Panc1 (cell line): ENCODE measurements around the gene IRF2BP2. TPM values are rescaled to one million over a fixed set of nuclear protein-coding genes. Genes with fewer than 3 reads are reported as not detected.

Experiments used
- ATAC-seq: fragments of 200-7000 bp; cut with Tn5 transposase; 2 replicates; pipeline ENCODE4 v1.9.1; 2020; ENCODE audit warnings: mild to moderate bottlenecking, moderate library complexity
- BruUV-seq: library from RNA; stranded (reverse); fragments of 400-500 nt; replicated peaks from 2 replicates; lab custom pipeline; 2021; lab: Mats Ljungman, UMichigan
- CTCF ChIA-PET: fragments of 300-600 bp; sonication (Branson Sonifier 250); formaldehyde crosslinking; loops from one replicate; lab custom pipeline; 2022; ENCODE audit warnings: antibody characterized with exemption; lab: Charles Lee
- POLR2A ChIA-PET: fragments of 300-600 bp; sonication (Branson Sonifier 250); formaldehyde crosslinking; loops from one replicate; lab custom pipeline; 2022; ENCODE audit warnings: antibody characterized with exemption; lab: Charles Lee
- DNase-seq: peaks from one replicate; pipeline ENCODE4 v3.0.0-alpha.2; 2010; ENCODE audit warnings: low read depth, low spot score
- H3K27ac ChIP-seq: 2 replicates; pipeline ENCODE4 v1.5.1; 2011; ENCODE audit warnings: mild to moderate bottlenecking, low read length, inconsistent platforms
- H3K27me3 ChIP-seq: fragments of 200-500 bp; sonication (Bioruptor generic); 2 replicates; pipeline ENCODE4 v1.6.0; 2014; ENCODE audit warnings: low read length, inconsistent platforms; ENCODE audit not compliant: control insufficient read depth, insufficient read depth
- H3K36me3 ChIP-seq: fragments of 200-500 bp; sonication (Bioruptor generic); 2 replicates; pipeline ENCODE4 v1.5.1; 2014; ENCODE audit warnings: inconsistent platforms, mild to moderate bottlenecking, low read length, moderate library complexity; ENCODE audit not compliant: control insufficient read depth, insufficient read depth
- H3K4me1 ChIP-seq: 2 replicates; pipeline ENCODE4 v1.5.1; 2011; ENCODE audit warnings: inconsistent platforms, mild to moderate bottlenecking, low read length, moderate library complexity; ENCODE audit not compliant: control insufficient read depth, insufficient read depth
- H3K4me3 ChIP-seq, 2 experiments: 2 replicates each; pipeline ENCODE4 v1.5.1; 2011 to 2012; ENCODE audit warnings: low read depth in 2 of 2, low read length in 2 of 2, mild to moderate bottlenecking in 2 of 2, inconsistent platforms in 1 of 2, moderate library complexity in 1 of 2
- H3K9me3 ChIP-seq: fragments of 200-500 bp; sonication (Bioruptor generic); 2 replicates; pipeline ENCODE4 v1.5.1; 2014; ENCODE audit warnings: low read depth, mild to moderate bottlenecking, inconsistent platforms, low read length, moderate library complexity; ENCODE audit not compliant: control insufficient read depth, insufficient read depth
- POLR2AphosphoS5 ChIP-seq: IDR thresholded peaks from 2 replicates; pipeline ENCODE4 v1.6.1; 2012; ENCODE audit warnings: mild to moderate bottlenecking, low read depth, low read length, moderate library complexity
- SIN3A ChIP-seq: IDR thresholded peaks from 2 replicates; pipeline ENCODE4 v1.6.1; 2012; ENCODE audit warnings: low read depth, mild to moderate bottlenecking, low read length, moderate library complexity, borderline replicate concordance; ENCODE audit not compliant: insufficient read depth
- TCF7L2 ChIP-seq: IDR thresholded peaks from 2 replicates; pipeline ENCODE4 v1.6.1; 2011; ENCODE audit warnings: mild to moderate bottlenecking, low read depth, low read length, inconsistent platforms
- in situ Hi-C: cut with HindIII; loops from 2 replicates; pipeline ENCODE4 v1.10.0; 2016; ENCODE audit warnings: low sequenced_read_pairs, low pct_unique_long_range_greater_than_20kb
- intact Hi-C: fragments of 100-400 bp; cut with micrococcal nuclease; formaldehyde crosslinking; loops from one replicate; pipeline ENCODE4 v1.10.0; 2022; ENCODE audit not compliant: unreplicated experiment
- total RNA-seq: library from RNA; stranded (reverse); gene quantifications from one replicate; pipeline ENCODE4 v1.2.1, GENCODE V29; 2021; ENCODE audit not compliant: unreplicated experiment
- TF ChIP-seq, protein P1 (sequence below), 2 experiments: IDR thresholded peaks; 2 replicates each; pipeline ENCODE4 v1.6.1; 2011 to 2012; ENCODE audit warnings: low read depth in 2 of 2, control low read depth in 1 of 2, low read length in 1 of 2, mild to moderate bottlenecking in 1 of 2, moderate library complexity in 1 of 2; ENCODE audit not compliant: insufficient read depth in 1 of 2
- TF ChIP-seq, protein P2 (sequence below): fragments of 450-650 bp; IDR thresholded peaks from 2 replicates; pipeline ENCODE4 v1.5.1; 2017; ENCODE audit warnings: mild to moderate bottlenecking

IRF2BP2 gene
- total RNA-seq, 1 experiment from 2014 or later: 187 TPM

DNA sequence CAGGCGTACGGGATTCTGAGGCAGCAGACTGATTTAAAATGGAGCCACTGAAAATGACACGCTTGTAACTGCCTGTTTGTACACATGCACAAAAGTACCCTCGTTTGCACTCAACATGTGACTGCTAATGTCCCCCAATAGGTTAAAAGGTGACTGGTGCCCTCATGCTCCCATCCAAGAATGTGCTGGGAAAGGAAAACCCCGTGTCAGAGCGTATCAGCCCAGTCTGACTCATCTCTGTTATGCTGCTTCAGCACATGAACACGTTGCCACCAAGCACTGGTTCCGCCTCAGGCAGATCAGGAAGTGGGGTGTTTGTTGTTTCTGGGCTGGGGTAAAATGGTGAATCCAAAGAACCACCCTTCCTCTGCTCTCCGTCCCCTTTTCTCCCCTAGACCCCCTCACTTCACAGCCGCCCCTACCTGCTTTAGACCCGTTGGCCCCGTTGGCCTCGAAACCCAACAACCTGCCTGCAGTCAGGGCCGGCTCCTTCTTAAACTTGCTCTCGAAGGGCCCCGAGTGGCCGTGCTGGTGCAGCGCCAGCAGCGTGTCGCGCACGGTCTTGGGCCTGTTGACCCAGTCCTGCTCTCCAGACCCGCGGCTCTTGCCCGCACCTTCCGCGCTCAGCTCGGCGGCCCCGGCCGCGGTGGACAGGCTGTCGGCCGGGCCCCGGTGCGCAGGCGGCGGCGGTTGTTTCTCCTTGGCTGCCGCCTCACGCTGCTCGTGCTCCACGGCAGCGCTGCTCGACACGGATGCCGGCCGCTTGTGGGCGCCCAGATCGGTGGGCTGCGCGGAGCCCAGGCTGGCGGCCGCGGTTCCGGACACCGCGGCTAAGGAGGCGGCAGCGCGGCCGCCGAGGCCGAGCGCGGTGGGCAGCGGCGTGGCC is 1.7 kb downstream of the IRF2BP2 start:
- intact Hi-C loops: no loop called here
- Histone ChIP-seq H3K4me3 (peak overlapping the region; percentile 96 to 100), H3K4me1 (peaks cover 25% of the 10 kb centered on the region), H3K27ac (peak overlapping the region; percentile 99), H3K27me3 (no peaks in the 10 kb centered on the region), H3K9me3 (no peaks in the 10 kb centered on the region), H3K36me3 (peaks cover 34% of the 10 kb centered on the region)
- CTCF ChIA-PET: interaction anchor here (0.7 kb wide), 1 partner anchor 9 kb away, joined by 4 read pairs; no protein-coding TSS in a partner anchor
- in situ Hi-C loops: loop anchor here (25.0 kb wide), 1 partner anchor 354 kb away; no protein-coding TSS in a partner anchor
- ATAC-seq (peak; percentile 24), DNase-seq (no peak)
- POLR2A ChIA-PET: interaction anchor here (0.6 to 0.7 kb wide), 2 partner anchors 9 to 116 kb away, joined by 5 read pairs; no protein-coding TSS in a partner anchor
- TF ChIP-seq, protein P1, sequence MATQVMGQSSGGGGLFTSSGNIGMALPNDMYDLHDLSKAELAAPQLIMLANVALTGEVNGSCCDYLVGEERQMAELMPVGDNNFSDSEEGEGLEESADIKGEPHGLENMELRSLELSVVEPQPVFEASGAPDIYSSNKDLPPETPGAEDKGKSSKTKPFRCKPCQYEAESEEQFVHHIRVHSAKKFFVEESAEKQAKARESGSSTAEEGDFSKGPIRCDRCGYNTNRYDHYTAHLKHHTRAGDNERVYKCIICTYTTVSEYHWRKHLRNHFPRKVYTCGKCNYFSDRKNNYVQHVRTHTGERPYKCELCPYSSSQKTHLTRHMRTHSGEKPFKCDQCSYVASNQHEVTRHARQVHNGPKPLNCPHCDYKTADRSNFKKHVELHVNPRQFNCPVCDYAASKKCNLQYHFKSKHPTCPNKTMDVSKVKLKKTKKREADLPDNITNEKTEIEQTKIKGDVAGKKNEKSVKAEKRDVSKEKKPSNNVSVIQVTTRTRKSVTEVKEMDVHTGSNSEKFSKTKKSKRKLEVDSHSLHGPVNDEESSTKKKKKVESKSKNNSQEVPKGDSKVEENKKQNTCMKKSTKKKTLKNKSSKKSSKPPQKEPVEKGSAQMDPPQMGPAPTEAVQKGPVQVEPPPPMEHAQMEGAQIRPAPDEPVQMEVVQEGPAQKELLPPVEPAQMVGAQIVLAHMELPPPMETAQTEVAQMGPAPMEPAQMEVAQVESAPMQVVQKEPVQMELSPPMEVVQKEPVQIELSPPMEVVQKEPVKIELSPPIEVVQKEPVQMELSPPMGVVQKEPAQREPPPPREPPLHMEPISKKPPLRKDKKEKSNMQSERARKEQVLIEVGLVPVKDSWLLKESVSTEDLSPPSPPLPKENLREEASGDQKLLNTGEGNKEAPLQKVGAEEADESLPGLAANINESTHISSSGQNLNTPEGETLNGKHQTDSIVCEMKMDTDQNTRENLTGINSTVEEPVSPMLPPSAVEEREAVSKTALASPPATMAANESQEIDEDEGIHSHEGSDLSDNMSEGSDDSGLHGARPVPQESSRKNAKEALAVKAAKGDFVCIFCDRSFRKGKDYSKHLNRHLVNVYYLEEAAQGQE (IDR thresholded peaks at IDR 0.05; ENCODE audit: insufficient read depth in 1 of 2, low read depth in 2 of 2, low read length in 1 of 2): no peak
- TF ChIP-seq SIN3A (peak; percentile 88; the same call in 1 of the 2 replicates), TCF7L2 (0 out of 2 replicates have a peak, but pooled peaks have one; percentile 20), POLR2AphosphoS5 (peak; percentile 91)
- TF ChIP-seq, protein P2, sequence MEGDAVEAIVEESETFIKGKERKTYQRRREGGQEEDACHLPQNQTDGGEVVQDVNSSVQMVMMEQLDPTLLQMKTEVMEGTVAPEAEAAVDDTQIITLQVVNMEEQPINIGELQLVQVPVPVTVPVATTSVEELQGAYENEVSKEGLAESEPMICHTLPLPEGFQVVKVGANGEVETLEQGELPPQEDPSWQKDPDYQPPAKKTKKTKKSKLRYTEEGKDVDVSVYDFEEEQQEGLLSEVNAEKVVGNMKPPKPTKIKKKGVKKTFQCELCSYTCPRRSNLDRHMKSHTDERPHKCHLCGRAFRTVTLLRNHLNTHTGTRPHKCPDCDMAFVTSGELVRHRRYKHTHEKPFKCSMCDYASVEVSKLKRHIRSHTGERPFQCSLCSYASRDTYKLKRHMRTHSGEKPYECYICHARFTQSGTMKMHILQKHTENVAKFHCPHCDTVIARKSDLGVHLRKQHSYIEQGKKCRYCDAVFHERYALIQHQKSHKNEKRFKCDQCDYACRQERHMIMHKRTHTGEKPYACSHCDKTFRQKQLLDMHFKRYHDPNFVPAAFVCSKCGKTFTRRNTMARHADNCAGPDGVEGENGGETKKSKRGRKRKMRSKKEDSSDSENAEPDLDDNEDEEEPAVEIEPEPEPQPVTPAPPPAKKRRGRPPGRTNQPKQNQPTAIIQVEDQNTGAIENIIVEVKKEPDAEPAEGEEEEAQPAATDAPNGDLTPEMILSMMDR: no peak
- no TSS peak for BruUV-seq

DNA sequence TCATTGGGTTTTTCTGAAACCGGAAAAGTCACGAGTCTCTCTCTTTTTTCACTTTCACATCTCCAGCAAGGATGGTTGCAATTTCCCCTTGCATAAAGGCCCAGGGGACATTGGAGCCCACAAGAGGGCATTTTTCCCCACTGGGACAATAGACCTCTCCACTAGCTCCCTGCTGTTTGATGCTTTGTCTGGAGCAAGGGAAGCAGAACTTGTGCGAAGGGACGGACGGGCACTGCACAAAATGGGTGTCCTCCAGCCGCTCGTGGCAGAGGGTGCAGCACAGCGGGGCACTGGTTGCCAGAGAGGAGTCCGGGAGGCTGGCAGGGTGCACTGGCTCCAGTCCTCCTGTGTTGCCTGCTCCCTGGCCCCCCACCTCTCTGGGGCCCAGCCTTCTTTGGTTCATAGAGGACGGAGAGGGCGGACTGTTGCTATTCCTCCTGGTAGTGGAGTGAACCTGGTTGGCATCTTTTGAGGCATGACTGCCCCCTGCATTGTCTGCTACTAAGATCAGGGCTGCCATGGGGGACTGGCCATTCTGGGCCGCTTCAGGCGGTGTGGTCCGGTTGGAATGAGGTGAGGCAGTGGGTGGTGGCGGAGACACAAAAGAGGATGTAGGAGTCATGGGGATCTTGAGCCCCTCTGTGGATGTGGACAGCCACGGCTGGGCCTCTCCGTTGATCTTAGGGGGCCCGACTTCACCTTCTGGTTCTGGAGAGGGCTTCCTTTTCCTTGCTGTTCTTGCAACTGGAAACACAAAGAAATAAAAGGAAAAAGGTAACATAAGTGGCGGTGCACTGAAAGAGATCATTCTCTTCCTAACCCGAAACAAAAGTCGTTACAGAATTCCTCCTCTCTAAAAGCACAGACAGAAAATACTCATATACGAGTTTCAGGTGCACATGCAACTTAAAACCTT is 2.6 kb downstream of the IRF2BP2 start:
- H3K4me3 ChIP-seq: peak overlapping the region; percentile 96 to 100
- intact Hi-C loops (loop anchor here (2.0 kb wide), 1 partner anchor 353 kb away; no protein-coding TSS in a partner anchor), in situ Hi-C loops (loop anchor here (25.0 kb wide), 1 partner anchor 355 kb away; no protein-coding TSS in a partner anchor)
- no peak for TF ChIP-seq TCF7L2
- TF ChIP-seq, protein P2: peak; percentile 32
- no TSS peak for BruUV-seq
- ChIA-PET CTCF (no interaction called here), POLR2A (interaction anchor here (1.0 kb wide), 1 partner anchor 112 kb away, joined by 3 read pairs; no protein-coding TSS in a partner anchor)
- H3K27ac ChIP-seq: peak overlapping the region; percentile 99
- ATAC-seq (no peak), DNase-seq (no peak)
- H3K27me3 ChIP-seq: no peaks in the 10 kb centered on the region
- H3K36me3 ChIP-seq: peaks cover 41% of the 10 kb centered on the region
- peaks cover 27% of the 10 kb centered on the region for H3K4me1 ChIP-seq
- H3K9me3 ChIP-seq: no peaks in the 10 kb centered on the region
